HepG2 (cell line): ENCODE measurements around the gene PIGN. TPM values are rescaled to one million over a fixed set of nuclear protein-coding genes. Genes with fewer than 3 reads are reported as not detected.

Experiments used
- ATAC-seq: fragments of 200-7000 bp; cut with Tn5 transposase; 3 replicates; pipeline ENCODE4 v1.9.1; 2020; ENCODE audit warnings: mild to moderate bottlenecking, moderate library complexity
- BruUV-seq: library from RNA; stranded (reverse); fragments of 400-500 nt; replicated peaks from 2 replicates; lab custom pipeline; 2021; lab: Mats Ljungman, UMichigan
- CTCF ChIA-PET: fragments of 300-600 bp; formaldehyde crosslinking; extraction: SDS; loops from one replicate; lab custom pipeline; 2021; ENCODE audit warnings: low total read pairs, inconsistent platforms, low intra/inter-chr PET ratio; lab: Yijun Ruan, JAX
- POLR2A ChIA-PET: fragments of 350-600 bp; sonication (Branson Sonifier 250); formaldehyde crosslinking; loops from one replicate; lab custom pipeline; 2020; ENCODE audit warnings: antibody characterized with exemption, inconsistent platforms; lab: Yijun Ruan, JAX
- DNase-seq: peaks from one replicate; pipeline ENCODE4 v3.0.0-alpha.2; 2015; ENCODE audit warnings: low spot score
- FAIRE-seq: peaks from 3 replicates; lab custom pipeline; 2011; peaks lifted over from hg19 to GRCh38; lab: Jason Lieb, UNC
- H2AFZ ChIP-seq: one replicate; pipeline ENCODE4 v1.6.1; 2011; ENCODE audit warnings: low read length, inconsistent platforms
- H3K27ac ChIP-seq: fragments of 300-600 bp; 3 replicates; pipeline ENCODE4 v1.8.0; 2011; ENCODE audit warnings: mixed run types, mild to moderate bottlenecking, mixed read lengths, low read length, inconsistent platforms; ENCODE audit not compliant: insufficient read depth; ENCODE audit errors: extremely low read length
- H3K27me3 ChIP-seq, 2 experiments: fragments of 200-600 bp in 1 of 2; 2 replicates in 1 of 2; 3 replicates in 1 of 2; pipeline versions ENCODE4 v1.6.0 to v1.8.0; 2011; ENCODE audit warnings: low read length in 2 of 2, mild to moderate bottlenecking in 2 of 2, moderate library complexity in 2 of 2, inconsistent platforms in 1 of 2; ENCODE audit not compliant: insufficient read depth in 2 of 2, control insufficient read depth in 1 of 2
- H3K36me3 ChIP-seq, 2 experiments: fragments of 200-600 bp in 1 of 2; replicated peaks in 1 of 2; 2 replicates in 1 of 2; 3 replicates in 1 of 2; pipeline versions ENCODE4 v1.5.1 to v1.8.0; 2011; ENCODE audit warnings: low read length in 2 of 2, inconsistent platforms in 1 of 2; ENCODE audit not compliant: insufficient read depth in 2 of 2, control insufficient read depth in 1 of 2
- H3K4me1 ChIP-seq: 2 replicates; pipeline ENCODE4 v1.5.1; 2012; ENCODE audit warnings: low read length, inconsistent platforms; ENCODE audit not compliant: insufficient read depth
- H3K4me2 ChIP-seq: 2 replicates; pipeline ENCODE4 v1.6.0; 2011; ENCODE audit warnings: low read depth, low read length, inconsistent platforms
- H3K4me3 ChIP-seq, 3 experiments: fragments of 200-600 bp in 1 of 3; sonication (generic), shearing (Covaris generic) in 1 of 3; replicated peaks in 1 of 3; 2 replicates each; pipeline ENCODE4 v1.5.1; 2011 to 2016; ENCODE audit warnings: low read length in 3 of 3, inconsistent platforms in 2 of 3, low read depth in 2 of 3, mild to moderate bottlenecking in 2 of 3, control low read depth in 1 of 3, mixed read lengths in 1 of 3; ENCODE audit not compliant: insufficient read depth in 1 of 3
- H3K79me2 ChIP-seq: one replicate; pipeline ENCODE4 v1.6.1; 2011; ENCODE audit warnings: low read length, inconsistent platforms; ENCODE audit not compliant: insufficient read depth
- H3K9ac ChIP-seq: 2 replicates; pipeline ENCODE4 v1.6.0; 2011; ENCODE audit warnings: mild to moderate bottlenecking, low read depth, low read length, inconsistent platforms; ENCODE audit not compliant: insufficient read depth
- H3K9me3 ChIP-seq: 2 replicates; pipeline ENCODE4 v1.5.1; 2012; ENCODE audit warnings: mild to moderate bottlenecking, low read length
- H4K20me1 ChIP-seq: 2 replicates; pipeline ENCODE4 v1.6.0; 2011; ENCODE audit warnings: inconsistent platforms, mild to moderate bottlenecking, low read length, moderate library complexity; ENCODE audit not compliant: insufficient read depth
- CBX5 ChIP-seq: sonication (generic); formaldehyde crosslinking; IDR thresholded peaks from 2 replicates; pipeline ENCODE4 v1.4.0; 2020; ENCODE audit warnings: missing genetic modification reagents, borderline replicate concordance
- CREB3 ChIP-seq: sonication (generic); formaldehyde crosslinking; IDR thresholded peaks from 2 replicates; pipeline ENCODE4 v1.5.0; 2020; ENCODE audit warnings: missing genetic modification reagents
- GATAD2A ChIP-seq: IDR thresholded peaks from 2 replicates; pipeline ENCODE4 v1.6.1; 2016
- GRHL1 ChIP-seq: sonication (generic); formaldehyde crosslinking; conservative IDR thresholded peaks from 2 replicates; pipeline ENCODE4 v1.8.0; 2022; ENCODE audit warnings: missing genetic modification reagents
- MTA1 ChIP-seq: sonication (generic); formaldehyde crosslinking; IDR thresholded peaks from 2 replicates; pipeline ENCODE4 v1.4.0; 2020; ENCODE audit warnings: missing genetic modification reagents, mild to moderate bottlenecking, borderline replicate concordance
- NBN ChIP-seq: fragments of 450-650 bp; conservative IDR thresholded peaks from 2 replicates; pipeline ENCODE4 v1.6.1; 2017
- NR1H2 ChIP-seq: sonication (generic); formaldehyde crosslinking; IDR thresholded peaks from 2 replicates; pipeline ENCODE4 v1.8.1; 2022; ENCODE audit warnings: low read depth, missing genetic modification reagents, borderline replicate concordance
- PREB ChIP-seq: sonication (generic); formaldehyde crosslinking; IDR thresholded peaks from 2 replicates; pipeline ENCODE4 v1.4.0; 2020; ENCODE audit warnings: missing genetic modification reagents
- REST ChIP-seq, 2 experiments: IDR thresholded peaks; 2 replicates each; pipeline ENCODE4 v1.6.1; 2011 to 2012; ENCODE audit warnings: low read length in 2 of 2, borderline replicate concordance in 1 of 2, low read depth in 1 of 2, mild to moderate bottlenecking in 1 of 2, moderate library complexity in 1 of 2
- SUZ12 ChIP-seq: fragments of 150-350 bp; IDR thresholded peaks from 2 replicates; pipeline ENCODE4 v1.6.1; 2014; ENCODE audit warnings: low read depth, low read length
- TERF1 ChIP-seq: sonication (generic); formaldehyde crosslinking; IDR thresholded peaks from 2 replicates; pipeline ENCODE4 v1.8.0; 2022; ENCODE audit warnings: mild to moderate bottlenecking, missing genetic modification reagents, moderate library complexity
- ZNF18 ChIP-seq: sonication (generic); formaldehyde crosslinking; IDR thresholded peaks from 2 replicates; pipeline ENCODE4 v1.8.0; 2022; ENCODE audit warnings: mild to moderate bottlenecking, missing genetic modification reagents; ENCODE audit not compliant: insufficient replicate concordance
- ZNF749 ChIP-seq: sonication (generic); formaldehyde crosslinking; IDR thresholded peaks from 2 replicates; pipeline ENCODE4 v1.8.0; 2022; ENCODE audit warnings: mild to moderate bottlenecking, missing genetic modification reagents, moderate library complexity, borderline replicate concordance
- ZSCAN30 ChIP-seq: sonication (generic); formaldehyde crosslinking; IDR thresholded peaks from 2 replicates; pipeline ENCODE4 v1.5.0; 2020; ENCODE audit warnings: mild to moderate bottlenecking, missing genetic modification reagents
- whole genome bisulfite sequencing: methylation state at CpG from one replicate; pipeline ENCODE4 v1.1.6; 2017; ENCODE audit warnings: low lambda C conversion rate; 5-methylcytosine and 5-hydroxymethylcytosine counted together
- in situ Hi-C: cut with HindIII; loops from 2 replicates; pipeline ENCODE4 v1.10.0; 2017; ENCODE audit warnings: low pct_unique_long_range_greater_than_20kb; ENCODE audit not compliant: extremely low pct_ligation_motif_present
- intact Hi-C: fragments of 100-400 bp; cut with micrococcal nuclease; formaldehyde crosslinking; loops from one replicate; pipeline ENCODE4 v1.10.0; 2022; ENCODE audit not compliant: unreplicated experiment
- polyA plus RNA-seq, 8 experiments: library from polyadenylated mRNA; depleted of rRNA in 3 of 8; stranded (reverse) in 7 of 8; unstranded in 1 of 8; fragments of >200 nt; fragmentation: Illumina TruSeq in 4 of 8; extraction: Trizol in 4 of 8; gene quantifications; 2 replicates each; pipeline versions ENCODE4 v1.2.1 to v1.2.3, GENCODE V29; 2011 to 2016; ENCODE audit warnings: low read depth in 4 of 8, missing spikeins in 1 of 8, mixed read lengths in 1 of 8; ENCODE audit not compliant: insufficient read depth in 1 of 8
- total RNA-seq, 5 experiments: library from RNA; depleted of rRNA; stranded (reverse); fragments of >200 nt; fragmentation: Illumina TruSeq; extraction: Trizol; gene quantifications; 2 replicates each; pipeline ENCODE4 v1.2.3, GENCODE V29; 2016; ENCODE audit warnings: low read depth in 1 of 5

Gene PIGN
- total and polyA plus RNA-seq, 2 of the 13 experiments (the other 11 are each of a cell fraction or from before 2014, with no cell fraction given): 15.5 to 33.6 TPM

- Histone ChIP-seq H3K9ac (no peak overlapping the region), H4K20me1 (no peaks in the 10 kb centered on the region), H3K36me3 (no peaks in the 10 kb centered on the region; a peak in 2 of 5 replicates), H3K9me3 (no peaks in the 10 kb centered on the region), H3K4me2 (no peak overlapping the region), H3K4me3 (no peak overlapping the region), H2AFZ (no peak overlapping the region), H3K79me2 (no peaks in the 10 kb centered on the region), H3K27me3 (no peaks in the 10 kb centered on the region), H3K27ac (no peak overlapping the region), H3K4me1 (no peaks in the 10 kb centered on the region)
- intact Hi-C loops: no loop called here
- WGBS: 87% methylated on average over 2 of the region's 2 CpGs
- no peak for FAIRE-seq
- ATAC-seq: no peak
- in situ Hi-C loops: no loop called here
- no peak for DNase-seq
- no TSS peak for BruUV-seq
- ChIA-PET CTCF (no interaction called here), POLR2A (no interaction called here)
- no peak for TF ChIP-seq CREB3 (CRISPR knock-in tag)
- TF ChIP-seq ZNF749 (CRISPR knock-in tag): no peak
- TF ChIP-seq TERF1 (CRISPR knock-in tag): no peak
- no peak for TF ChIP-seq GRHL1 (CRISPR knock-in tag)
- TF ChIP-seq ZNF18: no peak
- no peak for TF ChIP-seq SUZ12
- TF ChIP-seq ZSCAN30 (CRISPR knock-in tag): no peak
- no peak for TF ChIP-seq CBX5 (CRISPR knock-in tag)
- no peak for TF ChIP-seq REST (IDR thresholded peaks at IDR 0.05; ENCODE audit: borderline replicate concordance in 1 of 2, low read depth in 1 of 2, low read length in 2 of 2)
- TF ChIP-seq PREB (CRISPR knock-in tag): no peak
- TF ChIP-seq NR1H2: no peak
- no peak for TF ChIP-seq GATAD2A (CRISPR knock-in tag)
- TF ChIP-seq MTA1: no peak
- no peak for TF ChIP-seq NBN
Observed at GRCh38 chr18:62126737-62127136, 60.1 kb downstream of the PIGN start.
